ENCODE results near the gene ATF2.
A peak's percentile ranks its signal among the peaks of the same experiment; 100 is the strongest.

Gene ATF2

GRCh38 chr2:175180701-175181103 lies 12.7 kb upstream of the ATF2 start:
- H3K4me1 Mint-ChIP-seq, result peaks cover 19% of the 10 kb centered on the region
- peak overlapping the region; percentile 82 for H3K27ac Mint-ChIP-seq (ENCODE audit: low read depth)
- no peaks in the 10 kb centered on the region for H3K27me3 Mint-ChIP-seq
- ATAC-seq (replicated peaks; ENCODE audit: extremely low read depth, poor library complexity, severe bottlenecking) (peak; percentile 66), DNase-seq (ENCODE audit: low spot score in 2 of 2) (peak in 1 of 2 donors; percentile 19)
- no peaks in the 10 kb centered on the region for H3K9me3 Mint-ChIP-seq
- H3K36me3 Mint-ChIP-seq (ENCODE audit: insufficient read depth), result peaks cover 29% of the 10 kb centered on the region
- peak overlapping the region; percentile 93 for H3K4me3 Mint-ChIP-seq

DNA sequence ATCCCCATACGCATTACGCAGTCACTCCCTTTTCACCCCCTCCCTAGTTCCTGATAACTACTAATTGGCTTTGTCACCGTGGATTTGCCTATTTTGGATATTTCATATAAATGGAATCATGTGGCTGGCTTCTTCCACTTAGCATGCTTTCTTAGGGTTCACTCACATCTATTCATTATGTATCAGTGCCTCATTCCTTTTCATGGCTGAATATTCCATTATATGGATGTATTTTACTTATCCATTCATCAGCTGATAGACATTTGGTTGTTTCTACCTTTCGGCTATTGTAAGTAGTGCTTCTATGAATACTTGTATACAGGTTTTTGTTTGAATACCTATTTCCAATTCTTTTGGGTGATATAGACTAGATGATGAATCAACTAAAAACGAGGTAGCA lies 8.6 kb upstream of the ATF2 start:
- Mint-ChIP-seq H3K27ac (ENCODE audit: low read depth) (no peak overlapping the region), H3K27me3 (no peaks in the 10 kb centered on the region), H3K36me3 (ENCODE audit: insufficient read depth) (peaks cover 31% of the 10 kb centered on the region), H3K4me3 (no peak overlapping the region), H3K4me1 (peaks cover 14% of the 10 kb centered on the region), H3K9me3 (no peaks in the 10 kb centered on the region)
- DNase-seq (ENCODE audit: low spot score in 2 of 2) (no peak), ATAC-seq (replicated peaks; ENCODE audit: extremely low read depth, poor library complexity, severe bottlenecking) (no peak)

- peaks cover 25% of the 10 kb centered on the region for H3K36me3 Mint-ChIP-seq (ENCODE audit: insufficient read depth)
- H3K4me1 Mint-ChIP-seq, result peaks cover 12% of the 10 kb centered on the region
- DNase-seq (ENCODE audit: low spot score in 2 of 2) (no peak), ATAC-seq (replicated peaks; ENCODE audit: extremely low read depth, poor library complexity, severe bottlenecking) (no peak)
- H3K4me3 Mint-ChIP-seq, result no peak overlapping the region
- no peaks in the 10 kb centered on the region for H3K27me3 Mint-ChIP-seq
- H3K9me3 Mint-ChIP-seq, result no peaks in the 10 kb centered on the region
- H3K27ac Mint-ChIP-seq (ENCODE audit: low read depth), result no peak overlapping the region
Observed at GRCh38 chr2:175175896-175176295, 7.9 kb upstream of the ATF2 start.

DNA sequence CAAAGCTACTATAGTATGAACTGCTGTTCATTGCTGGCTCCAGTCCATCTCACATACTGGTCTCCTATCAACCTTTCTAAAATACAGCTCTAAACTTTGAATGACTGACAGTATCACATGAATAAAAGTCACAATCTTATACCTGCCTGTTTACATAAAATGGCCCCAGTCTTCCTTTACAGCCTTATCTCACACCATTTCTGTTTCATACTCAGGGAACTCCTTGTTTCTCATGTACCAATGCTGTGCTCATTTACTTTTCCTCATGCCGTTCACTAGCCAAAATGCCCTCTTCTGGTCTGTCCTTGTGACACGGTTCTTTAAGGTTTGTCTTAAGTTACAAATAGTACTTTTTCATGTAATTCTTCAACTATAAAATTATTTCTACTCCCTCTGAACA lies 7.3 kb upstream of the ATF2 start:
- Mint-ChIP-seq H3K4me1 (peaks cover 11% of the 10 kb centered on the region), H3K9me3 (no peaks in the 10 kb centered on the region), H3K4me3 (no peak overlapping the region), H3K36me3 (ENCODE audit: insufficient read depth) (peaks cover 22% of the 10 kb centered on the region), H3K27ac (ENCODE audit: low read depth) (no peak overlapping the region), H3K27me3 (no peaks in the 10 kb centered on the region)
- ATAC-seq (replicated peaks; ENCODE audit: extremely low read depth, poor library complexity, severe bottlenecking), result no peak
- no peak for DNase-seq (ENCODE audit: low spot score in 2 of 2)

- no peak overlapping the region for H3K27ac Mint-ChIP-seq (ENCODE audit: low read depth)
- H3K4me3 Mint-ChIP-seq, result no peak overlapping the region
Observed at GRCh38 chr2:175170659-175171304, 2.8 kb upstream of the ATF2 start.

DNA sequence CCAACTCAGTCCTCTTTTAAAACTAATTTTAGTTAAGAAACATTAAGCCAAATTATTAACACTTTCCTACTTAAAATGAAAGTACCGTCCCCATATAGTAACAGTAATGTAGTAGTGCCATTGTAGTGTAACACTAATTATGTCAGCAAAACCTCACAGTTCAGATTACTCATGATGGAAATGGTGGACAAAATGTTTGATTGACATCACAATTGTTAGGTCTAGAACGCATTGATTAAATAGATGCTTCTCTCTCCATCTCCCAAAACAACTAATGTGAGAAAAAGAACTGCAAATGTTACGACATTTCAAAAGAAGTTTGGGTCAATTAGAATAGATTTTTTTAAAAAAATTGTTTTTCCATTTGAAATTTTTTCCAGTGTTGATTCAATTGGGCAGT lies 1.2 kb upstream of the ATF2 start:
- H3K27ac Mint-ChIP-seq (ENCODE audit: low read depth), result no peak overlapping the region
- H3K4me1 Mint-ChIP-seq, result peaks cover 32% of the 10 kb centered on the region
- no peaks in the 10 kb centered on the region for H3K9me3 Mint-ChIP-seq
- DNase-seq (ENCODE audit: low spot score in 2 of 2) (no peak), ATAC-seq (replicated peaks; ENCODE audit: extremely low read depth, poor library complexity, severe bottlenecking) (no peak)
- H3K27me3 Mint-ChIP-seq, result no peaks in the 10 kb centered on the region
- H3K36me3 Mint-ChIP-seq (ENCODE audit: insufficient read depth), result peaks cover 10% of the 10 kb centered on the region
- H3K4me3 Mint-ChIP-seq, result no peak overlapping the region

More at GRCh38 chr2:175170659-175171304, 2.8 kb upstream of the ATF2 start:
- Mint-ChIP-seq H3K27me3 (no peaks in the 10 kb centered on the region), H3K9me3 (no peaks in the 10 kb centered on the region), H3K36me3 (ENCODE audit: insufficient read depth) (peaks cover 11% of the 10 kb centered on the region), H3K4me1 (peaks cover 32% of the 10 kb centered on the region)
- ATAC-seq (replicated peaks; ENCODE audit: extremely low read depth, poor library complexity, severe bottlenecking), result no peak
- DNase-seq (ENCODE audit: low spot score in 2 of 2), result no peak

DNA sequence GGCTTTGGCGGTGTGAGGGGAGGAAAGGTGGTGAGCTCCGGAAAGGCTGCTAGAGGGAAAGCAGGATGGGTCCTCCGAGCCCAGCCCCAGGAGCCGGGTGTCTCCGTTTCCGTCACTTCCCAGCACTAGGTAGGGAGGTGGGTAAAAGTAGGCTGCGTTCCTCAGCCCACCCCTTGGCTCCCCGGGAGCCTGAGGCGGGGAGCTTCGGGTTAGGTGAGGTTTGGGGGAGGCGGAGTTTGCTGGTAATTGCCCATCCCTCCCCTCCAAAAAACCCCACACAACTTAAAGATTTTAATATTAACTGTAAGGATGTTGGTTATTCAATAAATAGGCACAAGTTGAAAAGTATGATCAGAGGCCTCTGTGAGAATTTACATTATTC lies 552 bp upstream of the ATF2 start:
- Mint-ChIP-seq H3K27me3 (no peaks in the 10 kb centered on the region), H3K27ac (ENCODE audit: low read depth) (peak overlapping the region; percentile 94), H3K9me3 (no peaks in the 10 kb centered on the region), H3K4me1 (peaks cover 32% of the 10 kb centered on the region), H3K36me3 (ENCODE audit: insufficient read depth) (peaks cover 10% of the 10 kb centered on the region), H3K4me3 (peak overlapping the region; percentile 89)
- ATAC-seq (replicated peaks; ENCODE audit: extremely low read depth, poor library complexity, severe bottlenecking), result peak; percentile 17
- no peak for DNase-seq (ENCODE audit: low spot score in 2 of 2)

- no peak for DNase-seq (ENCODE audit: low spot score in 2 of 2)
- no peaks in the 10 kb centered on the region for H3K27me3 Mint-ChIP-seq
- peaks cover 32% of the 10 kb centered on the region for H3K4me1 Mint-ChIP-seq
- H3K4me3 Mint-ChIP-seq, result peak overlapping the region; percentile 89
- peak overlapping the region; percentile 94 for H3K27ac Mint-ChIP-seq (ENCODE audit: low read depth)
- H3K9me3 Mint-ChIP-seq, result no peaks in the 10 kb centered on the region
- ATAC-seq (replicated peaks; ENCODE audit: extremely low read depth, poor library complexity, severe bottlenecking), result peak; percentile 10
- peaks cover 10% of the 10 kb centered on the region for H3K36me3 Mint-ChIP-seq (ENCODE audit: insufficient read depth)
Observed at GRCh38 chr2:175167076-175167791, 769 bp downstream of the ATF2 start.

DNA sequence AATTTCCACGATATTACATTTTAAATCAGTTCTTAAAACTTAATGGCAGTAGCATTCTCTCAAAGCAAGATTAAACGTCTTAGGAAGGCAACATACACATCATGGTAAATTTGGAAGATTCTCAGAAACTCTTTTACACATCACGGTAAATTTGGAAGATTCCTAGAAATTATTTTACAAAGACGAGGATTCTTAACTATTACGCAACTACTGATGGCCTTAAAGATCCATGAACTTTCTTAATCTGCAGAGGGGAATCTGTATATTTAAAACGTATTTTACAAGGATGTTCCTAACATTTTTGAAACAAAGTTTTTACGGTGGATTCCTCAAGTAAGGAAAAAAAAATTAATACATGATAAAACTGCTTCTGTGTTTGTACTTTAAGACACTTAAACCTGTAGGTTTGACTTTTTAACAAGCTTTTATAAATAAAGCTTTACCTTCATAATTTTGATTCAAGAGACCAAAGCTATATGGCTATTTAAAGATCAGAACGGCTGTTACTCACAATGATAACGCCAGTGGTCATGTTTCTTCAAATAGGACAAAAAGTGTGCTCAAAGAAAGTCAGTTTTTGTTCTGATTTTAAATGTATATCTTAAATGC lies 1.7 kb downstream of the ATF2 start:
- DNase-seq (ENCODE audit: low spot score in 2 of 2) (no peak), ATAC-seq (replicated peaks; ENCODE audit: extremely low read depth, poor library complexity, severe bottlenecking) (no peak)
- peak overlapping the region; percentile 89 for H3K4me3 Mint-ChIP-seq
- no peaks in the 10 kb centered on the region for H3K27me3 Mint-ChIP-seq
- peak overlapping the region; percentile 94 for H3K27ac Mint-ChIP-seq (ENCODE audit: low read depth)
- H3K36me3 Mint-ChIP-seq (ENCODE audit: insufficient read depth), result peaks cover 8% of the 10 kb centered on the region
- no peaks in the 10 kb centered on the region for H3K9me3 Mint-ChIP-seq
- peaks cover 32% of the 10 kb centered on the region for H3K4me1 Mint-ChIP-seq

GRCh38 chr2:175164235-175164634 lies 3.8 kb downstream of the ATF2 start:
- no peak for DNase-seq (ENCODE audit: low spot score in 2 of 2)
- no peak for ATAC-seq (replicated peaks; ENCODE audit: extremely low read depth, poor library complexity, severe bottlenecking)
- H3K36me3 Mint-ChIP-seq (ENCODE audit: insufficient read depth), result peaks cover 8% of the 10 kb centered on the region
- H3K9me3 Mint-ChIP-seq, result no peaks in the 10 kb centered on the region
- H3K27ac Mint-ChIP-seq (ENCODE audit: low read depth), result no peak overlapping the region
- H3K4me1 Mint-ChIP-seq, result peaks cover 27% of the 10 kb centered on the region
- no peak overlapping the region for H3K4me3 Mint-ChIP-seq
- H3K27me3 Mint-ChIP-seq, result no peaks in the 10 kb centered on the region

DNA sequence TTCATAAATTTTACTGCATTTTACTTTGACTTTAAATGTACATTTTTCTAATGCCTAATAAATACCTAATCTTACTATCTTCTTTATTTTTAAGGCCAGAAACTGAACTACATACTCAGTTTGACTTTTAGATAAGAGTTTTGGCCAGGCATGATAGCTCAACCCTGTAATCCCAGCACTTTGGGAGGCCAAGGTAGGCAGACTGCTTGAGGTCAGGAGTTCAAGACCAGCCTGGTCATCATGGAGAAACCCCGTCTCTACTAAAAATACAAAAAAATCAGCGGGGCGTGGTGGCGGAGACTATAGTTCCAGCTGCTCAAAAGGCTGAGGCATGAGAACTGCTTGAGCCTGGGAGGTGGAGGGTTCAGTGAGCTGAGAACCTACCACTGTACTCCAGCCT lies 9.1 kb downstream of the ATF2 start:
- Mint-ChIP-seq H3K4me3 (no peak overlapping the region), H3K27ac (ENCODE audit: low read depth) (no peak overlapping the region), H3K27me3 (no peaks in the 10 kb centered on the region), H3K36me3 (ENCODE audit: insufficient read depth) (peaks cover 3% of the 10 kb centered on the region), H3K9me3 (no peaks in the 10 kb centered on the region), H3K4me1 (peaks cover 31% of the 10 kb centered on the region)
- DNase-seq (ENCODE audit: low spot score in 2 of 2) (no peak), ATAC-seq (replicated peaks; ENCODE audit: extremely low read depth, poor library complexity, severe bottlenecking) (no peak)

DNA sequence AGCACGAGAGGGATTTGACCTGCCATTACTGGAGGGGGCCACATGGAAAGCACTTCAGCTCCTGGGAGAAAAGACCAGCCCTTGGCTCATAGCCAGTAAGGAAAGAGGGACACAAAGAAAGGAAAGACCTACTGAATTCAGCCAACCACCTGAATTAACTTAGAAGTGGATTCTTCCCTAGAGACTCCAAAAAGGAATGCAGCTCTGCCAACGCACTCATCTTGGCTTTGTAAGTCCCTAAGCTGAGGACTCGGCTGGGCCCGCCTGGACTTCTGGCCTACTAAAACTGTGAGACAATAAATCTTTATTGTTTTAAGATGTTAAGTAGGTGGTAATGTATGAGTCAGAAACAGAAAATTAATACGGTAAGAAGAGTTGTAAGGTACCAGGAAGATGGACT lies 11.5 kb downstream of the ATF2 start:
- Mint-ChIP-seq H3K4me3 (no peak overlapping the region), H3K27me3 (no peaks in the 10 kb centered on the region), H3K36me3 (ENCODE audit: insufficient read depth) (peaks cover 3% of the 10 kb centered on the region), H3K4me1 (peaks cover 41% of the 10 kb centered on the region), H3K9me3 (no peaks in the 10 kb centered on the region), H3K27ac (ENCODE audit: low read depth) (no peak overlapping the region)
- ATAC-seq (replicated peaks; ENCODE audit: extremely low read depth, poor library complexity, severe bottlenecking), result no peak
- no peak for DNase-seq (ENCODE audit: low spot score in 2 of 2)

DNA sequence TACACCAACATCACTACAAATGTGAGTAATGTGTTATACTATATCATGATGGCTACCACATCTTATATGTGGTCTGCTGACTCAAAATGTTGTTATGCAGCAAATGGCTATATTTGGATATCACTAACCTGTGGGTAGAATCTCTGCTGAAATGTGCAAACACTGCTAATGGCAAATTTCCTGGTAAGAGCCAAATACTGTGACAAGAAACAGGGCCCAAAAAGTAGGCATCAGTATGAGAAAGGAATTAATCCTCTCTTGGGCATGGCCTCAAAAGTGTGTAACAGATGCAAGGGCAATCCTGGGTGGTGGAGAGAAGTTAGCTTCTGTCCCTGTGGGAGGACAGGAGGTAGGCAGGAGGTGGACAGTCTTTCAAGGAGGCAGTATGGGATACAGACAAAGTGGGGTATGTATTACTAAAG lies 13.3 kb downstream of the ATF2 start:
- peaks cover 6% of the 10 kb centered on the region for H3K36me3 Mint-ChIP-seq (ENCODE audit: insufficient read depth)
- peaks cover 41% of the 10 kb centered on the region for H3K4me1 Mint-ChIP-seq
- no peaks in the 10 kb centered on the region for H3K9me3 Mint-ChIP-seq
- DNase-seq (ENCODE audit: low spot score in 2 of 2) (no peak), ATAC-seq (replicated peaks; ENCODE audit: extremely low read depth, poor library complexity, severe bottlenecking) (peak; percentile 70)
- H3K27ac Mint-ChIP-seq (ENCODE audit: low read depth), result peak overlapping the region; percentile 29
- no peaks in the 10 kb centered on the region for H3K27me3 Mint-ChIP-seq
- H3K4me3 Mint-ChIP-seq, result no peak overlapping the region

All from central memory CD8-positive, alpha-beta T cell (primary cell).